ENCODE measurements around the gene STK32C. TPM values are rescaled to one million over a fixed set of nuclear protein-coding genes. Genes with fewer than 3 reads are reported as not detected.

Gene STK32C
- total RNA-seq, 6 experiments from 2014 or later, result 1.6 to 3.5 (median 2.1) TPM

DNA sequence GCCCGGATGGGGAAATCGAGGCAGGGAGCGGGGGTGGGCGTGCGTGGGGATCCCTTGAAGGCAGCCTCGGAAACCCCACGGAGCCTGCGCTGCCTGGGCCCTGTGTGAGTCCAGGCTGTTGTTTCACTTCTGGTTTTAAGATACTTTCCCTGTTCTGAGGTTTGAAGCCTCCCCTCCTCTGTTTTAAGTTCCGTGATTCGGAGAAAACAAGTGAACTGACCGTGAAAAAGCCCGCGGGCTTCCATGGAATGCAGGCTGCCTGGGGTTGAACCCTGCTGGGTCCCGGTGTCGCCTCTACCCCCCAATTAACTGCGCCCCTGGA is 24.6 kb upstream of the STK32C start:
- DNase-seq (no peak), ATAC-seq (peak in 3 of 4 donors; percentile 4 to 25 (median 6))
- Histone ChIP-seq H3K36me3 (no peaks in the 10 kb centered on the region), H3K9me3 (no peaks in the 10 kb centered on the region), H3K27me3 (no peaks in the 10 kb centered on the region), H3K27ac (peak overlapping the region in 2 of 3 donors; percentile 38 to 83), H3K4me1 (peaks cover 0 to 9% (median 0%) of the 10 kb centered on the region in 4 donors), H3K4me3 (peak overlapping the region; percentile 72 to 94 (median 91))
- WGBS (ENCODE audit: insufficient coverage, low coverage, low lambda C conversion rate, missing lambda C conversion rate), result 9% methylated on average over 8 of the region's 16 CpGs
- no peak for TF ChIP-seq POLR2A (IDR thresholded peaks at IDR 0.05)
- no peak for TF ChIP-seq CTCF (IDR thresholded peaks at IDR 0.05)
- intact Hi-C loops (cut with DNase I), result loop anchor here in 1 of 2 donors (10.0 kb wide), 1 partner anchor 62 kb away; the partner anchor contains the start of gene PWWP2B

DNA sequence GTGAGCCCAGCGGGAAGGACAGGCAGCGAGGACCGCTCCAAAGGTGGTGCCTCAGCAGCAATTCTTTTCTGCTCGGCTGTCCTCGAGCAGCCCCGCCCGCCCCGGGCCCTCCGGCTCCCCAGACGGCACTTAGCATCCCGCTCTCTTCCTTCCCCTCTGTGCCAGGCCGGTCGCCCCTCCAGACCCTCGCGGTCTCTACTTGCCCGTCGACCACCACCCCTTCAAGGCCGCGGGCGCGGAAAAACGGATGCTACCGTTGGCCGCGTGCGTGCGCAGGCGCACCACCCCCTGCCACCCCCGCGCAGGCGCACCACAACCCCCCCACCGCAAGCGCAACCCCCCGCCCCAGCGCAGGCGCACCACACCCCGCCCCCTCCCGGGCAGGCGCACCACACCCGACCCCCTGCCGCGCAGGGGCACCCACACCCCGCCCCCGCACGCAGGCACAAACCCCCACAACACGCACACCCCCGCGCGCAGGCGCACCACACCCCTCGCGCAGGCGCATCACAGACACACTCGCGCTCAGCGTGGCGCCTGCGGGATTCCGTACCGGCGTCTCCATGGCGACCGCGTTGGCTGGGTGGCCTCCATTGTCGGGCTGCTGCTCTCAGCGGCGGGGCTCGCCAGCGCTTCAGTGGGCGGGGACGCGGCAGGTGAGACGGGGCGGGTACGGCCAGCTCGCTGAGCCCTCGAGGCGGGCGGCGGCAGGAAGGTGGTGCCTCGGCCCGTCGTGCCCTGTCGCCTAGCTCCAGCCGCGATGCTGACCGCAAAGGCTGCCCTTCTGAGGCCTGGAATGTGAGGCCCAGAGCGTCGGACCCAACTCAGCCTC is 24.1 kb upstream of the STK32C start, which contains the start of gene LRRC27:
Gene LRRC27, plus strand, starts transcription at position 593 of the 832 bp plus-strand sequence. CDS start 1,332 bp downstream, outside the sequence.
- Histone ChIP-seq H3K27ac (peak within 1 kb of the TSS; percentile 43 to 83 (median 76)), H3K27me3 (no peaks in the 10 kb centered on the region), H3K4me3 (peak within 1 kb of the TSS; percentile 72 to 94 (median 91)), H3K36me3 (no peaks in the 10 kb centered on the region), H3K9me3 (no peaks in the 10 kb centered on the region), H3K4me1 (peaks cover 0 to 9% (median 0%) of the 10 kb centered on the region in 4 donors)
- TF ChIP-seq POLR2A (IDR thresholded peaks at IDR 0.05), result peak; percentile 24
- no peak for TF ChIP-seq CTCF (IDR thresholded peaks at IDR 0.05)
- ATAC-seq (peak; percentile 93 to 95 (median 94)), DNase-seq (peak; percentile 98 to 99 (median 99))
- WGBS (ENCODE audit: insufficient coverage, low coverage, low lambda C conversion rate, missing lambda C conversion rate), result 0% methylated on average over 17 of the region's 89 CpGs
- intact Hi-C loops (cut with DNase I), result loop anchor here in 1 of 2 donors (10.0 kb wide), 1 partner anchor 63 kb away; the partner anchor contains the start of gene PWWP2B

GRCh38 chr10:132330486-132330833 is 22.7 kb upstream of the STK32C start:
- Histone ChIP-seq H3K9me3 (no peaks in the 10 kb centered on the region), H3K27me3 (no peaks in the 10 kb centered on the region), H3K4me3 (peak overlapping the region in 2 of 3 donors; percentile 72 to 94), H3K4me1 (peaks cover 0 to 9% (median 0%) of the 10 kb centered on the region in 4 donors), H3K27ac (peak overlapping the region in 2 of 3 donors; percentile 20 to 34), H3K36me3 (no peaks in the 10 kb centered on the region)
- TF ChIP-seq CTCF (IDR thresholded peaks at IDR 0.05) (no peak), POLR2A (IDR thresholded peaks at IDR 0.05) (no peak)
- WGBS (ENCODE audit: insufficient coverage, low coverage, low lambda C conversion rate, missing lambda C conversion rate), result 70% methylated on average over 8 of the region's 8 CpGs
- ATAC-seq, result no peak
- no peak for DNase-seq
- intact Hi-C loops (cut with DNase I), result loop anchor here in 1 of 2 donors (10.0 kb wide), 1 partner anchor 64 kb away; the partner anchor contains the start of gene PWWP2B

DNA sequence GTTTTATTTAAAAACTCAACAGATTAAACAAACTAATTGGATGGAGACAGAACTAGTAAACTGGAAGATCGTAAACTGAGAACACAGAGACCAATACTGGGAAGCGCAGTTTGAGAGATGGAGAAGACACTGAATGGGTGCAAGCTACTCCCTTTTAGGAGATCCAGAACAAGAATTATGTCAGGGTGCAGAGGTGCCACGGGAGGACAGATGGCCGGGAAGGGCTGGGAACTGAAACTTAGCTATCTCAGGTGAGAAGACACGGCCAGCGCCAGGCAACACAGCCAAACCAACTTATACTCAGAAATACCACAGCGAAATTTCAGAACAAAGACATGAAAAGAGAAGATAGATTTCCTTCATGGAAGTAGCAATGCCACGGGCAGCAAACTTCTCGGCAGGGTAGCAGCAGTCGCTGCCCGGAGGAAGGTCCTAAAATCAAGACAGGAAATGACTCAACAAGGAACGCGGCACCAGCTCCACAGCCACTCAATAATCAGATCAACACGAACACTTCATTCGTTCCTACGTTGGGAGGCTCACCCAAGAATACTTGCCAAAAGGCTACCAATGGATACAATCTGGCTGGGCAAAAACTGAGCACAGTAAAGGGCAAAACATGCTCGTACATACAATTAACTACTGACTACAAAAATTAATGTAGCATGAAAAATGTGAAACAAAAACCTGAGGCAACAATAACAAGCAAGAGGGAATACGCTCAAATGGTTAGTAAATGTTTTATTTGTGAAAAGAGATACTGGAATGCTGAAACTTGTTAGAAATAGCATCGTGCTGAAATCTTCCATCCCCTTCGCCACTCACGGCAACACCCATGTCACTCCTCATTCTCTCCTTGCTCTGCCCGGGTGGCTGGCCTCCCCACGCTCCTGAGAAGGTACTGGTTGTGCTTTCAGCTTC is 22.1 kb upstream of the STK32C start:
- Histone ChIP-seq H3K36me3 (no peaks in the 10 kb centered on the region), H3K27me3 (no peaks in the 10 kb centered on the region), H3K27ac (peak overlapping the region in 2 of 3 donors; percentile 20 to 34), H3K9me3 (no peaks in the 10 kb centered on the region), H3K4me1 (peaks cover 0 to 9% (median 0%) of the 10 kb centered on the region in 4 donors), H3K4me3 (peak overlapping the region in 2 of 3 donors; percentile 72 to 94)
- intact Hi-C loops (cut with DNase I), result loop anchor here in 1 of 2 donors (10.0 kb wide), 1 partner anchor 65 kb away; the partner anchor contains the start of gene PWWP2B
- TF ChIP-seq POLR2A (IDR thresholded peaks at IDR 0.05), result no peak
- TF ChIP-seq CTCF (IDR thresholded peaks at IDR 0.05), result no peak
- no peak for DNase-seq
- 51% methylated on average over 23 of the region's 23 CpGs for WGBS (ENCODE audit: insufficient coverage, low coverage, low lambda C conversion rate, missing lambda C conversion rate)
- no peak for ATAC-seq

Data from right lobe of liver (tissue), 6 donors.